Measurements from ENCODE around the gene GSTA5.

Gene GSTA5

DNA sequence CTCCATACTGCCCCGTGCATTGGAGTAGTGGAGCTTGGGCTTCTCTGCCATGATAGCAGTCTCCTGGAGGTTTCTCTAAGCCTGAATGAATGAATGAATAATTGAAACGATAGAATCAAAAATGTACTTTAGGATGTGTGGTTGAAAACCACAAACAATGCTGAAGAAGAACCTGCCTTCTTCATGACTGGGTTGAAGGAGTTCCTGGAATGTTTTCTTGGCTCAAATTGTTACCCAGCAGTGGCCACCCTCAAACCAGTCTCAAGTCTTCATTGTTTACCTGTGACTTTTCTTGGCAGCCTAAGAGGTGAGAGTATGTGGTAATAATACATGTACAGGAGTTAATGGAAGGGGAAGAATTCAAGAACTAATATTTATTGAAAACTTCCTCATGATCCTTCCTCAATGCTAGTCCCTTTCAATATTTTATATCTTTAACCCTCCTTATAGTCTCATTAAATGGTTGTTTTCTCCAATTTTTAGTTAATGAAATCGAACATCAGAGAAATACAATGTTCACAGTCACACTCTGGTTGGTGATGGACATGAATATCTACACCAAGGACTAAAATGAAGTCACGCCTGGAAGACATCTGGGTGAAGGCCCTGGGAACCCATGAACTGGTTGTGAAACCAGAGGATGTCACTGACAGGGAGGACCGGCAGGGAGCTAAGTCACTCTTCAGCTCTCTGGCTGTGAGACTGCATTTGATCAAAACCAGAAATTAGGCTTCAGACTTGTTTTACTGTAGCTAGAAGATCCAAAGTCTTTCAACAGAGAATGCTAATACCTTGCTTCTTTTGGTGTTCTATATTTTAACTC, at the start of gene GSTA5:
GSTA5 (minus strand) TSS at position 51 of the 823 bp plus-strand sequence.
- no peak for DNase-seq
- TF ChIP-seq, protein P1, sequence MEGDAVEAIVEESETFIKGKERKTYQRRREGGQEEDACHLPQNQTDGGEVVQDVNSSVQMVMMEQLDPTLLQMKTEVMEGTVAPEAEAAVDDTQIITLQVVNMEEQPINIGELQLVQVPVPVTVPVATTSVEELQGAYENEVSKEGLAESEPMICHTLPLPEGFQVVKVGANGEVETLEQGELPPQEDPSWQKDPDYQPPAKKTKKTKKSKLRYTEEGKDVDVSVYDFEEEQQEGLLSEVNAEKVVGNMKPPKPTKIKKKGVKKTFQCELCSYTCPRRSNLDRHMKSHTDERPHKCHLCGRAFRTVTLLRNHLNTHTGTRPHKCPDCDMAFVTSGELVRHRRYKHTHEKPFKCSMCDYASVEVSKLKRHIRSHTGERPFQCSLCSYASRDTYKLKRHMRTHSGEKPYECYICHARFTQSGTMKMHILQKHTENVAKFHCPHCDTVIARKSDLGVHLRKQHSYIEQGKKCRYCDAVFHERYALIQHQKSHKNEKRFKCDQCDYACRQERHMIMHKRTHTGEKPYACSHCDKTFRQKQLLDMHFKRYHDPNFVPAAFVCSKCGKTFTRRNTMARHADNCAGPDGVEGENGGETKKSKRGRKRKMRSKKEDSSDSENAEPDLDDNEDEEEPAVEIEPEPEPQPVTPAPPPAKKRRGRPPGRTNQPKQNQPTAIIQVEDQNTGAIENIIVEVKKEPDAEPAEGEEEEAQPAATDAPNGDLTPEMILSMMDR (IDR thresholded peaks at IDR 0.05; ENCODE audit: low read depth, low read length), result no peak

DNA sequence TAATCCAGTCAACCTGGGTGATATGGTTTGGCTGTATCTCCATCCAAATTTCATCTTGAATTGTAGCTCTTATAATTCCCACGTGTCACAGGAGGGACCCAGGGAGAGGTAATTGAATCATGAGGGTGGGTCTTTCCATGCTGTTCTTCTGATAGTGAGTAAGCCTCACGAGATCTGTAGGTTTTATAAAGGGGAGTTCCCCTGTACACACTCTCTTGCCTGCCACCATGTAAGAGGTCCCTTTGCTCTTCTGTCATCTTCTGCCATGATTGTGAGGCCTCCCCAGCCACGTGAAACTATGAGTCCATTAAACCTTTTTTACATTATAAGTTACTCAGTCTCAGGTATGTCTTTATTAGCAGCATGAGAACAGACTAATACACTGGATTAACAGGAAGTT, 49.4 kb upstream of the GSTA5 start:
- Histone ChIP-seq H3K4me3 (ENCODE audit: low read depth, low read length) (no peak overlapping the region), H3K36me3 (no peaks in the 10 kb centered on the region), H3K9me3 (ENCODE audit: severe bottlenecking) (peaks cover 3% of the 10 kb centered on the region), H3K27me3 (ENCODE audit: insufficient read depth, low read depth, severe bottlenecking) (no peaks in the 10 kb centered on the region), H3K27ac (no peak overlapping the region)
- DNase-seq, result no peak
- TF ChIP-seq, protein P1 (IDR thresholded peaks at IDR 0.05; ENCODE audit: low read depth, low read length), result no peak

More for the DNA sequence above, at the start of gene GSTA5:
- Histone ChIP-seq H3K27me3 (ENCODE audit: insufficient read depth, low read depth, severe bottlenecking) (no peaks in the 10 kb centered on the region), H3K9me3 (ENCODE audit: severe bottlenecking) (no peaks in the 10 kb centered on the region), H3K4me3 (ENCODE audit: low read depth, low read length) (no peak within 1 kb of the TSS), H3K27ac (no peak within 1 kb of the TSS), H3K36me3 (no peaks in the 10 kb centered on the region)

DNA sequence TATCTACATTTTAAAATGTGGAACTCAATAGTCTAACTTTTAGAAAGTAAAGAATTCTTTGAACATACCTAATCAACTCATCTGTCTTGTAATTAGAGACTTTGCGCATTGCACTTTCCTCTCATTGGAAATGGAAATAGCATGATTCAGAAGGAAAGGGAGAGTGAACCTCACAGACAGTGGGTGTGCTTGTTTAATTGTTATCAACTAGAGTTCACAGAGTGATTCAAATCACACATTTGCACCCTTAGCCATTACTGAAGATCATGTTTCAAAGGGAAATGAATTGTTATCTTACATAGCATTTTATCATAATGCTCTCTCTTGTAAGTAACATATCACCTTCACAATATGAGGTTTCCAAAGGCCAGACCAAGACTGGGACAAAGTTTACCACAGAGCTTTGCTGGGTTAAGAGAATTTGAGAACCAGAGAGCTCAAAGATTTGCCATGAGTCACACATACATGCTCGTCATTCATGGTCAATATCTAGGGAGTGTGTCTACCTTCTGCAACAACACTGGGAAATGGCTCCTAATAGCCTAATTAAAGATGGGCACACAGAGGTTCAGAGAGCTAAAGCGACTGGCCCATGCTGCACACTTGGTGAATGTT, 47.4 kb upstream of the GSTA5 start:
- TF ChIP-seq, protein P1 (IDR thresholded peaks at IDR 0.05; ENCODE audit: low read depth, low read length), result no peak
- no peak overlapping the region for H3K4me3 ChIP-seq (ENCODE audit: low read depth, low read length)
- peaks cover 4% of the 10 kb centered on the region for H3K9me3 ChIP-seq (ENCODE audit: severe bottlenecking)
- no peak overlapping the region for H3K27ac ChIP-seq
- H3K36me3 ChIP-seq, result no peaks in the 10 kb centered on the region
- no peak for DNase-seq
- no peaks in the 10 kb centered on the region for H3K27me3 ChIP-seq (ENCODE audit: insufficient read depth, low read depth, severe bottlenecking)

DNA sequence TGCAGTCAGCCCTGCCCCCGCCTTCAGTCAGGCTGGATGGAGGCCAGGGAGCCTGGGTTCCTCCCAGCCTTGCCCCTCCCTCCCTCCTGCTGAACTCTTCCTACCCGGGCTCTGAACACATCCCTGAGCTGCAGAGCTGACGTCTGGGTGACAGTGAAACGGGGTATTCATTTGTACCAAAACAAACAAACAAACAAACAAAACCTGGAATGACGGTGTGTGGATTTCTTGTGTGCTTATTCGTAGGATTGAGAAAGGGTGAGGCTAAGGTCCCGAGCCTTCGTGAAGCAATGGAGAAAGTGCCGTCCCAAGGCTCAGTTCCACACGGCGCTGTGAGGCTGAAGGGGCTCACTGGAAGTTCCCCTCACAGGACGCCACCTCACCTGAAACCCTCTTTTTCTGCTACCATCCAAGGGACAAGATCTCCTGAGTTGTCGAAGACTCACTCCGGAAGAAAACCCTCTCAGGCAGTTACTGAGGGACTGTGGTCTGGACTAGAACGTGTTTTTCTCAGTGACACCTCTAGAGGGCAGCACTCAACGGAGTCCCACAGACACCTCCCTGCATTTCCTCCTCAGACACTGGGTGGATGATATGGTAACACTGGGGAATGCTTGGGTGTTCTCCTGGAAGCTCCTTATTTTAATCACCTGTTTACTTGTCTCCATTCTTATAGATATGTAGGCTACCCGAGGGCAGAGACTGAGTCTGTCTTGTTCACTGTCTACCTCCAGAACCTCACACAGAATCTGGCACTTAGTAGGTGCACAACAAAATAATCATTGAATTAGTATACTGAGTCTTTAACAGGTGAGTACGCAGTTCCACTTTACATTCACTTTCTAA, 41.6 kb upstream of the GSTA5 start:
- peak overlapping the region; percentile 59 for H3K27ac ChIP-seq

DNA sequence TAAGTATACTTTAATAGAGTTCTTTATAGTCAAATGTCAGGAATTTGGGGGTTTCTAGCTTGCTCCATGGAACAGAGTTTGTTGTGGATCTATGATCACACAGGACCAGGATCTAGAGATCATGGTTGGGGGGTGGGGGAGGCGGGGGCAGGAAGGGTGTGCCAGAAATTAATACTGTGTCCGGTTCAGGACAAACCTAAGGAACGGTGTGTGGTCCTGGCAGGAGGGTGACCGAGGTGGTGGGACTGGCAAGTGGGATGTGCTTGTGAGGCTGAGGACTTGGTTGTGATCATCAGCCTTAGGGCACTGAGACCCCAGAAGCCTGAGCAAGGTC, 41.0 kb upstream of the GSTA5 start:
- TF ChIP-seq, protein P1 (IDR thresholded peaks at IDR 0.05; ENCODE audit: low read depth, low read length), result no peak
- Histone ChIP-seq H3K4me3 (ENCODE audit: low read depth, low read length) (peak overlapping the region; percentile 55), H3K27me3 (ENCODE audit: insufficient read depth, low read depth, severe bottlenecking) (no peaks in the 10 kb centered on the region), H3K36me3 (no peaks in the 10 kb centered on the region), H3K9me3 (ENCODE audit: severe bottlenecking) (peaks cover 4% of the 10 kb centered on the region), H3K27ac (no peak overlapping the region)
- DNase-seq, result no peak

More for the DNA sequence above, 41.6 kb upstream of the GSTA5 start:
- Histone ChIP-seq H3K9me3 (ENCODE audit: severe bottlenecking) (peaks cover 4% of the 10 kb centered on the region), H3K4me3 (ENCODE audit: low read depth, low read length) (peak overlapping the region; percentile 55), H3K36me3 (no peaks in the 10 kb centered on the region), H3K27me3 (ENCODE audit: insufficient read depth, low read depth, severe bottlenecking) (no peaks in the 10 kb centered on the region)
- peak; percentile 91 for DNase-seq
- TF ChIP-seq, protein P1 (IDR thresholded peaks at IDR 0.05; ENCODE audit: low read depth, low read length), result peak; percentile 94
